Endodermal cell (in vitro differentiated cells): ENCODE results near the gene ENG. TPM values are rescaled to one million over a fixed set of nuclear protein-coding genes. Genes with fewer than 3 reads are reported as not detected.

Source experiments
- DNase-seq: peaks from one replicate; pipeline ENCODE4 v3.0.0-alpha.2; 2017
- H3K27ac ChIP-seq: 2 replicates; pipeline ENCODE4 v1.5.1; 2013; ENCODE audit warnings: mild to moderate bottlenecking, low read depth, low read length, moderate library complexity
- H3K27me3 ChIP-seq: 2 replicates; pipeline ENCODE4 v1.6.1; 2013; ENCODE audit warnings: mild to moderate bottlenecking, low read length, moderate library complexity; ENCODE audit not compliant: insufficient read depth, control insufficient read depth, poor library complexity, severe bottlenecking
- H3K36me3 ChIP-seq: 2 replicates; pipeline ENCODE4 v1.7.0; 2013; ENCODE audit warnings: mild to moderate bottlenecking, low read length, moderate library complexity; ENCODE audit not compliant: control insufficient read depth, insufficient read depth
- H3K4me1 ChIP-seq: one replicate; pipeline ENCODE4 v1.7.0; 2013; ENCODE audit warnings: low read length; ENCODE audit not compliant: control insufficient read depth, insufficient read depth
- H3K4me3 ChIP-seq: 2 replicates; pipeline ENCODE4 v1.5.1; 2013; ENCODE audit warnings: mild to moderate bottlenecking, low read length, moderate library complexity
- H3K9ac ChIP-seq: 2 replicates; pipeline ENCODE4 v1.6.1; 2013; ENCODE audit warnings: mild to moderate bottlenecking, low read length, moderate library complexity; ENCODE audit not compliant: poor library complexity, severe bottlenecking; ENCODE audit errors: extremely low read depth
- H3K9me3 ChIP-seq: 2 replicates; pipeline ENCODE4 v1.6.1; 2013; ENCODE audit warnings: mild to moderate bottlenecking, low read length, moderate library complexity; ENCODE audit not compliant: control insufficient read depth
- H3K27ac Mint-ChIP-seq: 2 replicates; pipeline ENCODE4 v1.8.0; 2020; ENCODE audit warnings: mixed read lengths
- H3K27me3 Mint-ChIP-seq: 2 replicates; pipeline ENCODE4 v1.8.0; 2021; ENCODE audit warnings: mild to moderate bottlenecking, mixed read lengths; ENCODE audit not compliant: insufficient read depth
- H3K36me3 Mint-ChIP-seq: 2 replicates; pipeline ENCODE4 v1.8.0; 2020; ENCODE audit warnings: low read depth, mixed read lengths
- H3K4me1 Mint-ChIP-seq: 2 replicates; pipeline ENCODE4 v1.8.0; 2020; ENCODE audit warnings: mixed read lengths
- H3K4me3 Mint-ChIP-seq: 2 replicates; pipeline ENCODE4 v1.8.0; 2020; ENCODE audit warnings: mild to moderate bottlenecking, moderate library complexity, mixed read lengths
- H3K9me3 Mint-ChIP-seq: 2 replicates; pipeline ENCODE4 v1.8.0; 2020; ENCODE audit warnings: mild to moderate bottlenecking, mixed read lengths
- WGBS, 2 experiments: methylation state at CpG; one replicate each; pipeline versions ENCODE4 v1.1.5 to v1.1.7; 2013; ENCODE audit warnings: missing lambda C conversion rate in 2 of 2, mixed read lengths in 1 of 2; ENCODE audit not compliant: insufficient coverage in 1 of 2, insufficient read length in 1 of 2; 5-methylcytosine and 5-hydroxymethylcytosine counted together
- total RNA-seq, 2 donors: library from RNA; stranded (reverse); fragmentation: NEBNext Ultra II Directional in 1 of 2; extraction: Animal tissue kit (Norgen Biotek cat#: 25700) in 1 of 2; gene quantifications; 2 replicates in 1 of 2; 3 replicates in 1 of 2; pipeline ENCODE4 v1.2.1, GENCODE V29; 2021
- TF ChIP-seq, protein P1 (sequence below): fragments of 200-600 bp; sonication (generic); conservative IDR thresholded peaks from 2 replicates; pipeline ENCODE4 v1.5.0; 2021; ENCODE audit warnings: antibody characterized with exemption, mild to moderate bottlenecking

Gene ENG
- total RNA-seq, 2 donors from 2014 or later: 2.2 to 2.4 TPM

DNA sequence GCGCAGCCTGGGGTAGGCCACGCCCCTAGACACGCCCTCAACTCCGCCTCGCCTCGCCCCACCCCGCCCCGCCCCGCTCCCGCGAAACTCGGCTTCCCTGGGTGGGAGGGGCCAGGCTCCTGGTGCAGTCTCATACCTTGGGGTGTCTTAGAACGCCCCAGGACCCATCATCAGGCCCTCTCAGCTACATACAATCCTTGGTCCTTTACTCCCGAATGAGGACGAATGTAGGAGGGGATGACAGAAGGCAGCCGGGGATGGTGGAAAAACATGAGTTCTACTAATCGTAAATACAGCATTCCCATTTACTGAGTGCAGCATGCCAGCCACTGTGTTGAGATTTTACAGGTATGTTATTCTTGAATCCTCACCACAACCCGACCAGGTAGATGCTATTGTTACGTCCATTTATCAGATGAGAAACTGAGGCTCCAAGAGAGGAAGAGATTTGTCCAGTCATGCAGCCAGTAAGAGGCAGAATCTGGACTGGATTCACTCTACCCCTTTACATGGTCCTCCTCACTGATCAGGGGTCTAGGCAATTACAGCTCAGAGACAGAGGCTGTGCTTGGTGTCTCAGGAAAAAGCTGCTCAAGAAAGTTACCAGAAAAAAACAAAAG, 82.8 kb downstream of the ENG start:
- peaks cover 3% of the 10 kb centered on the region for H3K4me1 ChIP-seq
- H3K27ac ChIP-seq: no peak overlapping the region
- H3K4me3 Mint-ChIP-seq: peak overlapping the region; percentile 60
- H3K9me3 Mint-ChIP-seq: no peaks in the 10 kb centered on the region
- H3K27me3 Mint-ChIP-seq: peaks cover 8% of the 10 kb centered on the region
- H3K27ac Mint-ChIP-seq: no peak overlapping the region
- TF ChIP-seq, protein P1, sequence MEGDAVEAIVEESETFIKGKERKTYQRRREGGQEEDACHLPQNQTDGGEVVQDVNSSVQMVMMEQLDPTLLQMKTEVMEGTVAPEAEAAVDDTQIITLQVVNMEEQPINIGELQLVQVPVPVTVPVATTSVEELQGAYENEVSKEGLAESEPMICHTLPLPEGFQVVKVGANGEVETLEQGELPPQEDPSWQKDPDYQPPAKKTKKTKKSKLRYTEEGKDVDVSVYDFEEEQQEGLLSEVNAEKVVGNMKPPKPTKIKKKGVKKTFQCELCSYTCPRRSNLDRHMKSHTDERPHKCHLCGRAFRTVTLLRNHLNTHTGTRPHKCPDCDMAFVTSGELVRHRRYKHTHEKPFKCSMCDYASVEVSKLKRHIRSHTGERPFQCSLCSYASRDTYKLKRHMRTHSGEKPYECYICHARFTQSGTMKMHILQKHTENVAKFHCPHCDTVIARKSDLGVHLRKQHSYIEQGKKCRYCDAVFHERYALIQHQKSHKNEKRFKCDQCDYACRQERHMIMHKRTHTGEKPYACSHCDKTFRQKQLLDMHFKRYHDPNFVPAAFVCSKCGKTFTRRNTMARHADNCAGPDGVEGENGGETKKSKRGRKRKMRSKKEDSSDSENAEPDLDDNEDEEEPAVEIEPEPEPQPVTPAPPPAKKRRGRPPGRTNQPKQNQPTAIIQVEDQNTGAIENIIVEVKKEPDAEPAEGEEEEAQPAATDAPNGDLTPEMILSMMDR: no peak
- peaks cover 8% of the 10 kb centered on the region for H3K4me1 Mint-ChIP-seq
- WGBS, 2 experiments: 11 to 26% methylated on average over 6 to 19 of the region's 19 CpGs
- no peaks in the 10 kb centered on the region for H3K36me3 Mint-ChIP-seq
- H3K9ac ChIP-seq: no peak overlapping the region
- DNase-seq: no peak
- no peaks in the 10 kb centered on the region for H3K36me3 ChIP-seq
- no peaks in the 10 kb centered on the region for H3K9me3 ChIP-seq
- no peaks in the 10 kb centered on the region for H3K27me3 ChIP-seq
- no peak overlapping the region for H3K4me3 ChIP-seq

DNA sequence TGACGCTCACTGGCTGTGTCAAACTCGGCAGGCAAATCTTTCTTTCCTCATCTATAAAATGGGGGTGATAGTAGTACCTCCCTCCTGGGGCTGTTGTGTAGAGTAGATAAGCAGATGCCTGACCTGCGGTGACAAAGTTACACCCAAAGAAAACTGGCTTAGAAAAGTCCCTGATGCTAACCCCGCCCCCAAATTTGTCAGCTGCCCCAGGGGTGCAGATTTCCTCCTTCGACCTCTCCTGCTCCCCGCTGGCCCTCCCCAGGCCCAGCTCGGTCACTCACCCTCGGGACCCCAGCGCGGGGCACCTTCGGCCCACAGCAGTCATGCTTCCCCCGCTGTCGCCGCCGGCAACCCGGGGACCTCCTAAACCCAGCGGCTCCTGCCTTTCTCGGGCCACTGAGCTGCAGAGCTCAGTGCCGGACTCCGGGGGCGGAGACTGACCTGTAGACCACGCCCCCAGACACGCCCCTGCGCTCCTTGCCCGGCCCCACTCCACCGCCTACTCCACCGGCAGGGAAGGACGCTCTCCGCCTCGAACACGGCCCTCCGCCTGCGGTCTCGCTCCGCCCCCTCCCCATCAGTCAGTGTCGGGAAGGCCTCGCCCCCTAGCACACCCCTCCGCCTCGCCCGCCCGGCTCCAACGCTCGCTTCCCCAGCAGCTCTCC, 83.4 kb downstream of the ENG start:
- TF ChIP-seq, protein P1: no peak
- H3K4me1 Mint-ChIP-seq: peaks cover 8% of the 10 kb centered on the region
- peaks cover 10% of the 10 kb centered on the region for H3K27me3 Mint-ChIP-seq
- H3K4me3 Mint-ChIP-seq: peak overlapping the region; percentile 60
- Histone ChIP-seq H3K27ac (no peak overlapping the region), H3K4me3 (peak overlapping the region; percentile 76), H3K4me1 (peaks cover 3% of the 10 kb centered on the region), H3K9me3 (no peaks in the 10 kb centered on the region), H3K9ac (no peak overlapping the region), H3K36me3 (no peaks in the 10 kb centered on the region), H3K27me3 (no peaks in the 10 kb centered on the region)
- H3K36me3 Mint-ChIP-seq: no peaks in the 10 kb centered on the region
- 1 to 4% methylated on average over 13 to 43 of the region's 43 CpGs for WGBS, 2 experiments
- DNase-seq: peak; percentile 100
- H3K9me3 Mint-ChIP-seq: no peaks in the 10 kb centered on the region
- H3K27ac Mint-ChIP-seq: peak overlapping the region; percentile 52

DNA sequence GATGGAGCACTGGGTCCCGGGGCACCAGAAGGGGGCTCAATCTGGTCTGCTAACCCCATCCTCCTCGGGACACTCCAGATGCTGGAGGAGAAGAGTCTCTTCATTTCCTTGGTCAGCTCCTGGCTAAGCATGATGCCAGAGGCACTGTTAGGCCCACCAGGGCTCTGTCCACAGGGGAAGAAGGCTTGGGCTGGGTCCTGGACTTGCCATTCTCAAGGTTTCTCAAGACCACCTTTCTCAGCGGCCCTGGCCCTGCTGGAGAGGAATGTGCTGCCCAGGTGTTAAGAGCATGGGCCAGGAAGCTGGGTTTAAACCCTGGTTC, 83.9 kb downstream of the ENG start:
- H3K9me3 Mint-ChIP-seq: no peaks in the 10 kb centered on the region
- Histone ChIP-seq H3K27me3 (no peaks in the 10 kb centered on the region), H3K27ac (no peak overlapping the region), H3K4me1 (peaks cover 3% of the 10 kb centered on the region), H3K9me3 (no peaks in the 10 kb centered on the region), H3K36me3 (no peaks in the 10 kb centered on the region), H3K4me3 (peak overlapping the region; percentile 76), H3K9ac (no peak overlapping the region)
- H3K27ac Mint-ChIP-seq: peak overlapping the region; percentile 52
- peak; percentile 74 for DNase-seq
- H3K36me3 Mint-ChIP-seq: no peaks in the 10 kb centered on the region
- H3K27me3 Mint-ChIP-seq: peaks cover 10% of the 10 kb centered on the region
- H3K4me1 Mint-ChIP-seq: peaks cover 8% of the 10 kb centered on the region
- TF ChIP-seq, protein P1: no peak
- 60 to 88% methylated on average over 2 to 3 of the region's 3 CpGs for WGBS, 2 experiments
- H3K4me3 Mint-ChIP-seq: peak overlapping the region; percentile 60
